DOHH2 (cell line): ENCODE results near the gene ICAM1.

Experiments used
- H3F3A ChIP-seq: fragments of 200-600 bp; sonication (generic), shearing (Covaris generic); 2 replicates; pipeline ENCODE4 v1.6.0; 2016; ENCODE audit warnings: antibody characterized with exemption, mild to moderate bottlenecking; ENCODE audit not compliant: control insufficient read depth, insufficient read depth
- H3K27ac ChIP-seq: fragments of 200-600 bp; sonication (generic); 2 replicates; pipeline ENCODE4 v1.5.1; 2014; ENCODE audit warnings: low read depth, mild to moderate bottlenecking, low read length, moderate library complexity
- H3K27me3 ChIP-seq: fragments of 200-600 bp; sonication (generic); 2 replicates; pipeline ENCODE4 v1.6.1; 2014; ENCODE audit warnings: mild to moderate bottlenecking, low read length, mixed read lengths; ENCODE audit not compliant: control insufficient read depth
- H3K36me3 ChIP-seq: fragments of 200-600 bp; sonication (generic); 2 replicates; pipeline ENCODE4 v1.6.1; 2014; ENCODE audit warnings: mild to moderate bottlenecking, low read length, moderate library complexity, mixed read lengths; ENCODE audit not compliant: control insufficient read depth
- H3K4me1 ChIP-seq: fragments of 200-600 bp; sonication (generic); 2 replicates; pipeline ENCODE4 v1.6.1; 2014; ENCODE audit warnings: mild to moderate bottlenecking, low read length, mixed read lengths; ENCODE audit not compliant: control insufficient read depth
- H3K4me2 ChIP-seq: fragments of 200-600 bp; sonication (generic); 2 replicates; pipeline ENCODE4 v1.6.0; 2014; ENCODE audit warnings: mild to moderate bottlenecking, low read length, moderate library complexity
- H3K4me3 ChIP-seq: fragments of 200-600 bp; sonication (generic); 2 replicates; pipeline ENCODE4 v1.5.1; 2014; ENCODE audit warnings: mild to moderate bottlenecking, low read length, mixed read lengths
- H3K79me2 ChIP-seq: fragments of 200-600 bp; sonication (generic); 2 replicates; pipeline ENCODE4 v1.6.1; 2014; ENCODE audit warnings: mild to moderate bottlenecking, low read length, mixed read lengths; ENCODE audit not compliant: control insufficient read depth
- H3K9me2 ChIP-seq: fragments of 200-600 bp; sonication (generic); replicated peaks from 2 replicates; pipeline ENCODE4 v1.6.1; 2014; ENCODE audit warnings: mild to moderate bottlenecking, low read length, mixed read lengths; ENCODE audit not compliant: control insufficient read depth
- H3K9me3 ChIP-seq: fragments of 200-600 bp; sonication (generic); 2 replicates; pipeline ENCODE4 v1.6.1; 2014; ENCODE audit warnings: antibody characterized with exemption, low read length, mixed read lengths; ENCODE audit not compliant: control insufficient read depth, insufficient read depth
- H4K20me1 ChIP-seq: fragments of 200-600 bp; sonication (generic); 2 replicates; pipeline ENCODE4 v1.6.0; 2014; ENCODE audit warnings: low read depth, mild to moderate bottlenecking, antibody characterized with exemption, low read length, moderate library complexity; ENCODE audit not compliant: control insufficient read depth, insufficient read depth
- EZH2phosphoT487 ChIP-seq: fragments of 200-600 bp; sonication (generic); IDR thresholded peaks from 2 replicates; pipeline ENCODE4 v1.6.1; 2017; ENCODE audit warnings: borderline replicate concordance, mild to moderate bottlenecking, antibody characterized with exemption, low read length, moderate library complexity, mixed read lengths
- TF ChIP-seq, protein P1 (sequence below): fragments of 200-600 bp; sonication (generic); IDR thresholded peaks from one replicate; pipeline ENCODE4 v1.5.1; 2014; ENCODE audit warnings: antibody characterized with exemption, mild to moderate bottlenecking, low read depth, low read length; ENCODE audit not compliant: poor library complexity, severe bottlenecking

Gene ICAM1

DNA sequence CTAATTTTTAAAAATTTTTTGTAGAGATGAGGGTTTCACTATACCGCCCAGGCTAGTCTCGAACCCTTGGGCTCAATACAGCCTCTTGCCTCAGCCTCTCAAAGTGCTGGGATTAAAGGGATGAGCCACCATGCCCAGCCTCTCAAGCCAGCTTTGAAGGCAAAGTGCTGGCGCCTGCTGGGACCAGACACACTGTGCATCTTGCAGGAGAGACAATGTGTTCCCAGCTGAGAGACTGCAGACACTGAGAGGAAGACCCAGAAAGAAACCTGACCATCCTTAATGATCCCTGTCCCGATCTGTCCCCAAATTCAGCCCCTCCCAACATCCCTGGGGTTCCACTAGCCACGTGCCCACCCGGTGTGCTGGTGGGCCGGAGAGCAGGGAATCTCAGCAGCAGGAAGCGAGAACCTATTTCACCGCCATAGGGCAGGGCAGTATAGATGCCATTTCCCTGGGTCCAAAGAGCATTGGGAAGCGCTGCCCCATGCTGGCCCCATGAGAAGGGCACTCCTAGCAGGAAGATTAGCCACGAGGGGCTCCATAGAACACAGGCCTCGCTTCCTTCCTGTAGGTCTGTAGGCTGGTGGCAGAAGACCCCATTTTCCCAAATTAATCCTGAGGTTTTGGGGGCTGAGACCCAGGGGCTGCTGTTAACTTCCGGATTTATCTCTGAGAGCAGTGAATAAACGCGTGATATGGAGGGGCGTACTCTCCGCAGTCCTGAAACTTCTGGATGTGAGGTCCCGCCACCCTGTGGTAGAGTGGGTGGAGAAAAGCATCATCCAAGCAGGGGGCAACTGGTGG lies 61.4 kb downstream of the ICAM1 start:
- Histone ChIP-seq H3F3A (no peaks in the 10 kb centered on the region; the same call in 1 of the 2 replicates), H3K27me3 (no peaks in the 10 kb centered on the region), H3K27ac (peak overlapping the region; percentile 80), H4K20me1 (peaks cover 18% of the 10 kb centered on the region), H3K36me3 (peaks cover 54% of the 10 kb centered on the region), H3K4me3 (peak overlapping the region; percentile 91), H3K79me2 (peaks cover 68% of the 10 kb centered on the region), H3K4me1 (peaks cover 28% of the 10 kb centered on the region), H3K4me2 (peak overlapping the region; percentile 91), H3K9me3 (no peaks in the 10 kb centered on the region), H3K9me2 (no peaks in the 10 kb centered on the region)
- TF ChIP-seq EZH2phosphoT487: no peak

DNA sequence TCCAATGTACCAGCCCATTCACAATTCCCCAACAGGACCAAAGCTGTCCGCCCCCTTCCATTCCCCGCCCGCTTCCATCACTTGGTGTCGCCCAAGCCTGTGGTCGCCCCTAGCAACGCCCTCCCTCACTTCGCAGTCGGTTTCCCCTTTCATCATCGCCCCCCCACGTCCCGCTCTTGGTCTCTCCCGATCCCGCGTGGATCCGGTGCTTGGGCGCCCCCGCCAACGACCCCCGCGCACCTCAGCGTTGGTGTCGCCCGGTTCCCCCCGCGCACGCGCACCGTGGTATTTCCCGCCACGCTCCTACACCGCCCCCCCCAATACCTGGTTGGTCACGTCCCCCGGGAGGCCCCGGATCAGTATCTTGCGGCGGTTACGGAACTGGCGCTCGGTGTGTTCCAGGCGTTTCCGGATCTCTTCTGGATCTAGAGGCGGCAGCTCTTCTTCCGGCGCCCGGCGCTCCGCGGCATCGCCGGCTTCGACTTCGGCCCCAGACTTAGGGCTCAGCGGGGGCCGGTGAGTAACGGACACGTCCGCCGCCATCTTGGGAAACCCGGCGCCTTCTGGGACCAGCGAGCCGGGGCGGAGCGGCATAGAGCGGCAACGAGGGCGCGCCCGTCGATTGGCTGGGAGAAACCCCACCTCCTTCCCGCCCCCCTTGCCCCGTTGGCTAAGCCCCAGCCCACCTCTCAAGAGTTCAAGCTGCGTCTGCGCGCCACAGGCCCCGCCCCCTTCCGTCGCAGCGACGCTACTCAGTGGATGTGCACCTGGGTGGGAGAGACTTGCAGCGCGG lies 62.2 kb downstream of the ICAM1 start, which contains the start of gene RAVER1:
Gene RAVER1 (minus strand): TSS at position 565 of the 793 bp plus-strand sequence. CDS start 22 bp downstream, at position 543.
- Histone ChIP-seq H3F3A (no peaks in the 10 kb centered on the region; the same call in 1 of the 2 replicates), H3K9me3 (no peaks in the 10 kb centered on the region), H3K79me2 (peaks cover 61% of the 10 kb centered on the region), H3K4me1 (peaks cover 28% of the 10 kb centered on the region), H3K4me2 (peak within 1 kb of the TSS; percentile 91), H3K27ac (peak within 1 kb of the TSS; percentile 80), H3K4me3 (peak within 1 kb of the TSS; percentile 91), H4K20me1 (peaks cover 18% of the 10 kb centered on the region), H3K9me2 (no peaks in the 10 kb centered on the region), H3K36me3 (peaks cover 46% of the 10 kb centered on the region), H3K27me3 (no peaks in the 10 kb centered on the region)
- TF ChIP-seq, protein P1, sequence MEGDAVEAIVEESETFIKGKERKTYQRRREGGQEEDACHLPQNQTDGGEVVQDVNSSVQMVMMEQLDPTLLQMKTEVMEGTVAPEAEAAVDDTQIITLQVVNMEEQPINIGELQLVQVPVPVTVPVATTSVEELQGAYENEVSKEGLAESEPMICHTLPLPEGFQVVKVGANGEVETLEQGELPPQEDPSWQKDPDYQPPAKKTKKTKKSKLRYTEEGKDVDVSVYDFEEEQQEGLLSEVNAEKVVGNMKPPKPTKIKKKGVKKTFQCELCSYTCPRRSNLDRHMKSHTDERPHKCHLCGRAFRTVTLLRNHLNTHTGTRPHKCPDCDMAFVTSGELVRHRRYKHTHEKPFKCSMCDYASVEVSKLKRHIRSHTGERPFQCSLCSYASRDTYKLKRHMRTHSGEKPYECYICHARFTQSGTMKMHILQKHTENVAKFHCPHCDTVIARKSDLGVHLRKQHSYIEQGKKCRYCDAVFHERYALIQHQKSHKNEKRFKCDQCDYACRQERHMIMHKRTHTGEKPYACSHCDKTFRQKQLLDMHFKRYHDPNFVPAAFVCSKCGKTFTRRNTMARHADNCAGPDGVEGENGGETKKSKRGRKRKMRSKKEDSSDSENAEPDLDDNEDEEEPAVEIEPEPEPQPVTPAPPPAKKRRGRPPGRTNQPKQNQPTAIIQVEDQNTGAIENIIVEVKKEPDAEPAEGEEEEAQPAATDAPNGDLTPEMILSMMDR: peak; percentile 0
- no peak for TF ChIP-seq EZH2phosphoT487

DNA sequence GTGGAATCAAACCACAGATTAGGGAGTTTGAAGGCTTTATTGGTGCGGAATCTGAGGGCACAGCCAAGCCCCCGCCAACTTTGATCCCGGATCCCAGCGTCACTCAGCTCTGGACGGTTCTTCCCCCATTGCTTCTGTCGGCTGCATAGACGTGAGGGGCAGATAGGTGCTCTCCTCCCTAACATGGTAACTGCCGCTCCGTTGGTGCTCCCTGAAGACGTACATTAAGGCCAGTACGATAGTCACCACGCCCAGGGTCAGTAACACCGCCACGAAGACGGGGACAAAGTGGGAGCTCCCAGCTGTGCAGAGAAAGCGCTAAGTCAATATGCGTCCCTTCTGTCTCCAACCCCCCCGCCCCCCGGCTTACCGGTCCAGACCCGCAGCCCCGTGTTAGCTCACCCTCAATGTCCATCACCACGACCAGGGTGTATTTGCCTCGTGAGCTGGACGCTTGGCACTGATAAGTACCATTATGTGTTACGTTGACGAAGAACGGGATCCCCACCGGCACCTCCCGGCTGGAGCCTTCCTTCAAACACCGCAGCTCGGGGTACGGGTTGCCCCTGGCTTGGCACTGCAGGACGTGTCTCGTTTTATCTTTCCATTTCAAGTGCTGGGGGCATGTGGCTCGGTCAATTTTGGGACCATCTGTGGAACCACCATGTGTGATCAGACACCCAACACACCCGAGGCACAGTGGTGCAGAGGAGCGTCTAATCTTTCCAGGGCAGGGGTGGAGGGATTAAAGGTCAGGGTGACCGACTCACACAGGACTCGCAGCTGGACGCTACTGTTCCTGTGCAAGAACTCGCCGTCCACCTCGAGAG lies 63.1 kb downstream of the ICAM1 start:
- Histone ChIP-seq H3K36me3 (peaks cover 38% of the 10 kb centered on the region), H3K4me1 (peaks cover 34% of the 10 kb centered on the region), H3K27me3 (no peaks in the 10 kb centered on the region), H3K4me2 (peak overlapping the region; percentile 91), H3K27ac (peak overlapping the region; percentile 80), H3K9me3 (no peaks in the 10 kb centered on the region), H3K4me3 (peak overlapping the region; percentile 91), H3K79me2 (peaks cover 61% of the 10 kb centered on the region), H3F3A (no peaks in the 10 kb centered on the region; the same call in 1 of the 2 replicates), H4K20me1 (peaks cover 18% of the 10 kb centered on the region), H3K9me2 (no peaks in the 10 kb centered on the region)
- TF ChIP-seq, protein P1: no peak
- no peak for TF ChIP-seq EZH2phosphoT487
